ENCODE results near the gene CAMK1D. TPM values are rescaled to one million over a fixed set of nuclear protein-coding genes. Genes with fewer than 3 reads are reported as not detected.

Gene CAMK1D
- total RNA-seq, 1 experiment from 2014 or later = 6.3 TPM

GRCh38 chr10:12417331-12417730 lies 68.0 kb downstream of the CAMK1D start:
- H2AK5ac ChIP-seq (ENCODE audit: insufficient read length, low read length) = no peak overlapping the region
- no peaks in the 10 kb centered on the region for H3K27me3 Mint-ChIP-seq (ENCODE audit: low read depth)
- no peak overlapping the region; a peak in 1 of 7 replicates for H3K27ac Mint-ChIP-seq

More at GRCh38 chr10:12417331-12417730, 68.0 kb downstream of the CAMK1D start:
- no peaks in the 10 kb centered on the region for H4K20me1 ChIP-seq (ENCODE audit: control insufficient read depth, insufficient read depth, insufficient read length)
- no peaks in the 10 kb centered on the region for H3K79me1 ChIP-seq (ENCODE audit: insufficient read depth, low read depth, low read length, poor library complexity, severe bottlenecking)
- H3K23me2 ChIP-seq (ENCODE audit: insufficient read length, low read depth, low read length, poor library complexity, severe bottlenecking) = no peaks in the 10 kb centered on the region
- Mint-ChIP-seq H3K36me3 (ENCODE audit: insufficient read depth in 1 of 3, low read depth in 3 of 3) (peaks cover 0 to 1% (median 0%) of the 10 kb centered on the region in 3 experiments; a peak in 3 of 7 replicates), H3K4me1 (no peaks in the 10 kb centered on the region), H3K4me3 (no peak overlapping the region), H3K9me3 (peaks cover 0 to 2% of the 10 kb centered on the region in 2 experiments; a peak in 2 of 5 replicates)
- no peak overlapping the region for H3K9ac ChIP-seq (ENCODE audit: extremely low read depth, insufficient read length, low read length)
- H2BK15ac ChIP-seq (ENCODE audit: low read depth, low read length) = no peak overlapping the region
- no peak for DNase-seq
- no peak overlapping the region for H4K8ac ChIP-seq (replicated peaks; ENCODE audit: insufficient read length, low read depth, low read length)
- H2BK12ac ChIP-seq (ENCODE audit: insufficient read length, low read depth, low read length) = no peak overlapping the region
- H3K4ac ChIP-seq (ENCODE audit: low read depth, low read length) = no peak overlapping the region
- no peak overlapping the region for H2BK20ac ChIP-seq (ENCODE audit: low read depth, low read length, poor library complexity, severe bottlenecking)
- H3T11ph ChIP-seq (ENCODE audit: low read length) = no peak overlapping the region
- H3K14ac ChIP-seq (ENCODE audit: insufficient read depth, low read length) = no peak overlapping the region
- H3K79me2 ChIP-seq (ENCODE audit: insufficient read depth, low read length) = no peaks in the 10 kb centered on the region
- no peak overlapping the region for H4K5ac ChIP-seq (ENCODE audit: insufficient read length, low read depth, low read length)
- H2AFZ ChIP-seq (ENCODE audit: low read length) = no peak overlapping the region
- no peak overlapping the region for H4K91ac ChIP-seq (ENCODE audit: insufficient read length, low read depth, low read length)
- no peak for TF ChIP-seq CTCF (conservative IDR thresholded peaks at IDR 0.05)
- no peak overlapping the region for H3K18ac ChIP-seq (ENCODE audit: insufficient read length, low read depth, low read length)
- H3K56ac ChIP-seq (ENCODE audit: insufficient read length, low read depth, low read length) = no peak overlapping the region
- no peak overlapping the region for H3K4me2 ChIP-seq (ENCODE audit: insufficient read depth, insufficient read length, low read length)
- H3K4me1 ChIP-seq (ENCODE audit: insufficient read depth, low read length) = no peaks in the 10 kb centered on the region
- no peak overlapping the region for H3K27ac ChIP-seq (ENCODE audit: insufficient read length, low read depth, low read length)
- no peak overlapping the region for H3K23ac ChIP-seq (ENCODE audit: insufficient read length, low read depth, low read length)
- no peaks in the 10 kb centered on the region for H3K9me3 ChIP-seq (ENCODE audit: control insufficient read depth, low read depth, low read length)
- no peak overlapping the region for H2BK5ac ChIP-seq (ENCODE audit: insufficient read length, low read length)
- H2BK120ac ChIP-seq (ENCODE audit: low read depth, low read length, poor library complexity, severe bottlenecking) = no peak overlapping the region
- WGBS (ENCODE audit: extremely low coverage, insufficient read length, low lambda C conversion rate) = no CpG with 5 or more reads among the region's 6 CpGs
- H3K27me3 ChIP-seq (ENCODE audit: insufficient read depth, low read length) = no peaks in the 10 kb centered on the region

Measured in H9 (cell line).